T-helper 2 cell treated with Interferon-gamma antibody and Interleukin-4, amounts not matched to agents 100 ng/mL and 5 ng/mL, for 36 hours (primary cell): Measurements from ENCODE around the gene STRBP. TPM values are rescaled to one million over a fixed set of nuclear protein-coding genes. Genes with fewer than 3 reads are reported as not detected.

Source experiments
- intact Hi-C: fragments of 100-400 bp; cut with micrococcal nuclease; formaldehyde crosslinking; loops from one replicate; pipeline ENCODE4 v1.15.1; 2023
- total RNA-seq: library from RNA; stranded (reverse); gene quantifications from 2 replicates; pipeline ENCODE4 v1.2.3, GENCODE V29; 2022

The STRBP gene
- total RNA-seq, 1 donor from 2014 or later, result 18.2 TPM

GRCh38 chr9:123132696-123133095, 135.7 kb downstream of the STRBP start:
- intact Hi-C loops, result no loop called here

GRCh38 chr9:123131993-123132392, 136.4 kb downstream of the STRBP start:
- intact Hi-C loops, result no loop called here

GRCh38 chr9:123131258-123131657, 137.1 kb downstream of the STRBP start:
- intact Hi-C loops, result no loop called here

GRCh38 chr9:123129423-123129822, 139.0 kb downstream of the STRBP start:
- intact Hi-C loops, result no loop called here

- intact Hi-C loops, result no loop called here
These were observed 139.8 kb downstream of the STRBP start for GRCh38 chr9:123128591-123128990.

- intact Hi-C loops, result no loop called here
These were observed 140.8 kb downstream of the STRBP start for GRCh38 chr9:123127512-123128075.

- intact Hi-C loops, result no loop called here
These were observed 146.9 kb downstream of the STRBP start for GRCh38 chr9:123121457-123121856.

GRCh38 chr9:123120953-123121352, 147.4 kb downstream of the STRBP start:
- intact Hi-C loops, result no loop called here

GRCh38 chr9:123120131-123120530, 148.3 kb downstream of the STRBP start:
- intact Hi-C loops, result no loop called here

- intact Hi-C loops, result no loop called here
These were observed 148.8 kb downstream of the STRBP start for GRCh38 chr9:123119566-123119965.

- intact Hi-C loops, result no loop called here
These were observed 152.3 kb downstream of the STRBP start for GRCh38 chr9:123116036-123116435.

- intact Hi-C loops, result no loop called here
These were observed 153.1 kb downstream of the STRBP start for GRCh38 chr9:123115146-123115913.

GRCh38 chr9:123113185-123113584, 155.2 kb downstream of the STRBP start:
- intact Hi-C loops, result no loop called here

- intact Hi-C loops, result no loop called here
These were observed 156.1 kb downstream of the STRBP start for GRCh38 chr9:123112015-123112975.

GRCh38 chr9:123111427-123112014, 156.9 kb downstream of the STRBP start:
- intact Hi-C loops, result no loop called here

GRCh38 chr9:123109540-123110279, 158.7 kb downstream of the STRBP start:
- intact Hi-C loops, result no loop called here

- intact Hi-C loops, result no loop called here
These were observed 159.4 kb downstream of the STRBP start for GRCh38 chr9:123108976-123109375.

- intact Hi-C loops, result no loop called here
These were observed 160.6 kb downstream of the STRBP start for GRCh38 chr9:123107639-123108285.

GRCh38 chr9:123105490-123105889, 162.9 kb downstream of the STRBP start:
- intact Hi-C loops, result no loop called here

- intact Hi-C loops, result no loop called here
These were observed 163.6 kb downstream of the STRBP start for GRCh38 chr9:123104807-123105206.
